ENCODE results near the gene CRY1.

DNA sequence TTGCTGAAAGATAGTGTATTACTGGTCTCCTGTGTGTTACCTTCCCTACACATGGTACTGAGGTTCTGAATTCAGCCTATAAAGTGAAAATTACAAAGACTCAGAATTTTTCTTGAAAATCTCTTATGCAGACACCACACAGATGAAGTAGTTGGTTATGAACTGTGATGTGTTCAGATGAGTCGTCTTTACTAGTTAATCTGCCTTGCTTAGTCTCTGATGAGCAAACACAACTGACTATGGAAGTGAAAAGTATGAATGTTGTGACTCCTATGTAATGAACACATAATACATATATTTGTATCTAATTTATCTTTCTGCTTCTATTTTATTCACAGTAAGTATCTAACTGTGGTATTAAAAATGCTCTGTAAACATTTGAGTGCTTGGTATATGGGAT is 111.1 kb downstream of the CRY1 start:
- TF ChIP-seq, protein P1, sequence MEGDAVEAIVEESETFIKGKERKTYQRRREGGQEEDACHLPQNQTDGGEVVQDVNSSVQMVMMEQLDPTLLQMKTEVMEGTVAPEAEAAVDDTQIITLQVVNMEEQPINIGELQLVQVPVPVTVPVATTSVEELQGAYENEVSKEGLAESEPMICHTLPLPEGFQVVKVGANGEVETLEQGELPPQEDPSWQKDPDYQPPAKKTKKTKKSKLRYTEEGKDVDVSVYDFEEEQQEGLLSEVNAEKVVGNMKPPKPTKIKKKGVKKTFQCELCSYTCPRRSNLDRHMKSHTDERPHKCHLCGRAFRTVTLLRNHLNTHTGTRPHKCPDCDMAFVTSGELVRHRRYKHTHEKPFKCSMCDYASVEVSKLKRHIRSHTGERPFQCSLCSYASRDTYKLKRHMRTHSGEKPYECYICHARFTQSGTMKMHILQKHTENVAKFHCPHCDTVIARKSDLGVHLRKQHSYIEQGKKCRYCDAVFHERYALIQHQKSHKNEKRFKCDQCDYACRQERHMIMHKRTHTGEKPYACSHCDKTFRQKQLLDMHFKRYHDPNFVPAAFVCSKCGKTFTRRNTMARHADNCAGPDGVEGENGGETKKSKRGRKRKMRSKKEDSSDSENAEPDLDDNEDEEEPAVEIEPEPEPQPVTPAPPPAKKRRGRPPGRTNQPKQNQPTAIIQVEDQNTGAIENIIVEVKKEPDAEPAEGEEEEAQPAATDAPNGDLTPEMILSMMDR (IDR thresholded peaks at IDR 0.05): no peak
- no peak for TF ChIP-seq POLR2AphosphoS5 (IDR thresholded peaks at IDR 0.05; ENCODE audit: low read depth, low read length)
- no peak for TF ChIP-seq SIN3A (IDR thresholded peaks at IDR 0.05; ENCODE audit: borderline replicate concordance, insufficient read depth, low read depth, low read length)
- no peak for TF ChIP-seq TCF7L2 (IDR thresholded peaks at IDR 0.05; ENCODE audit: low read depth, low read length)
- no peak for TF ChIP-seq REST (IDR thresholded peaks at IDR 0.05; ENCODE audit: insufficient read depth in 1 of 2, low read depth in 2 of 2, low read length in 1 of 2)
